GM21576 (cell line): ENCODE data around the gene IFT88.
"Not testable (repeated sequence)": the region's sequence is repeated elsewhere in the genome, so short reads cannot be mapped to it uniquely, and the experiment has no call there.

Experiments
- ATAC-seq: cut with Tn5 transposase; IDR thresholded peaks from one replicate; pipeline ENCODE4 v1.9.1; 2021; ENCODE audit warnings: mild to moderate bottlenecking, moderate library complexity; ENCODE audit not compliant: unreplicated experiment

The IFT88 gene

GRCh38 chr13:20623000-20623399, 56.0 kb downstream of the IFT88 start:
- ATAC-seq, result no peak

DNA sequence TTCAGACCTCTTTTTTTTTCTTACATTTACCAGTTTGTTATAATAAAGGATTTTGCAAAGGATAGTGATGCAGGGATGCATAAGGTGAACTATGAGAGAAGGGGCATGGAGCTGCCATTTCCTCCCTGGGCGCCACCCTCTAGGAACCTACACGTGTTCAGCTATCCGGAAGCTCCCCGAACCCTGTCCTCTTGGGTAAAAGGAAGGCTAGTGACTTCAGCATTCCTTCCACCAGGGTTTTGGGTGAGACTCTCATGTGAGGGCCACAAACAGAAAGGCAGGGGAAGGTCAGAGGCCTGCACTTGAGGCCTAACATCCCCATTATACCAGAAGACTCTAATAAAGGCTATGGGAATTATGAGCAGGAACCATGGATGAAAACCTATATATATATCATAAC, 57.3 kb downstream of the IFT88 start:
- no peak for ATAC-seq

DNA sequence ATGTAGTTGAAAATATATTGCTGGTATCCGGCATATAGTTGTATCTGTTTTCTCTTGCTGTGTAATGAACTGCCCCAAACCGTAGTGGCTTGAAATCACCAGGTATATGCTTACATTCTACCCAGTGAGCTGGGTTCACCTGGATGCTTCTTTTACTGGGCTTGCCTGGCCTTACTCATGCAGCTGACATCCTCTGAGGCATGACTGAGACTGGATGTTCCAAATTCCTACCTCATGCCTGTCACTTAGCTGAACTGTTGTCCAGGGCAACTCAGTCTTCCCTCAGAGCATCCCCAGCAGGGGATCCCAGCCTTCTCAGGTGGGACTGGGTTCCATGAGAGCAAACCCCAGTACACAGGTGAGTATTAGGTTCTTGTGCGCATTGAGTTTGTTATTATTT, 66.8 kb downstream of the IFT88 start:
- no peak for ATAC-seq

DNA sequence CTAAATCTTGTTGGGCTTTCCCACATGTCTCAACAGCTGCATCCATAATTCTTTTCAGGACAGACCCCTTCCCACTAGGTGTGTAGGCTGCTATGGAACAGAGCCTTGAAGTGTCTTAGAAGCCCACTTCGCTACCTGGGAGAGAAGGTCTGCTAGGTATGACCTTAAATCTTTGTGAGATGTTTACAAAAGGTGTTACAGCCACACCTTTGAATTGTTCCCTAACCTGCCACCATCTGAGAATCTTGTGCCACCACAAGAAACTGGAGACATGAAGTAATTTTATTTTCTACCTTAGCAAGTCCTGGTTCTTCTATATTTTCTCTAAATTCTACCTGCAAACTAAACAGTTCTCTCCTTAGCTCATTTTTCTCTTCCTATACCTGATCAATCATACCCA, 69.1 kb downstream of the IFT88 start:
- ATAC-seq, result no peak

DNA sequence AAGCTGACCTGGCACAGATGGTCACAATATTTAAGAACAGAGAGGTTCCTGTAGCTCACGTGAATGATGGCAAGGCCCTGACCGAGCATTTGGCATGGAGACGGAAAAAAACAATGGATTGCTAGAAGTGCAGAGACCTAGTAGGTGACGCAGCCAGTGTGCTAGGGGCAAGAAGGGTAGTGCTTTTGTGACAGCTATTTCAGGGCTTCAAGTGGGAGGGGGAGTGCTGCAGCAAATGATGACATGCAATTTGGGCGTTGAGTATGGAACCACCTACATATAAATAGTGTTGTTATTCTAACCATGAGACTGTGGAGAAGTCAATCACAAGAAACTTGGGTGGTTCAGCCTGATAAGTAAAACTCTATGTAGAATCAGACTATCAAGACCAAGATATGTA, 70.9 kb downstream of the IFT88 start:
- no peak for ATAC-seq

GRCh38 chr13:20647758-20648157, 80.8 kb downstream of the IFT88 start:
- no peak for ATAC-seq

DNA sequence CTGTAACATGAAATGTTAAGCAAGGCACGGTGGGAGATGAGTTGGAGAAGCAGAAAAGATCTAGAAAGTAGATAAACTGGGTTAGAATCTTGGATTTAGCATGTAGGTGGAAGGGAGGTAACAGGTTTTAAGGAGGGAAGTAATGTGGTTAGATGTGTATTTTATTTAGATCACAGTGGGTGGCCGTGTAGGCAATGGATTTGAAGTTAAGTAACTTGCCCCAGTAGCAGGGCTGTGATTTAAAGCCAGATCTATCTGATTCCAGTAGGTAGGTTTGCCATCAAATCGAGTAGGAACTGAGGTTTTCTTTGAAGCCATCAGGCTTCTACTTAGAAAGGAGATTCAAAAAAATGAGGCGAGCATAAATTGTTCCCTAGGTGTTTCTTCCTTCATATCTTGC, 86.0 kb downstream of the IFT88 start:
- ATAC-seq, result no peak

- no peak for ATAC-seq
These were observed 87.2 kb downstream of the IFT88 start for GRCh38 chr13:20654156-20654555.

DNA sequence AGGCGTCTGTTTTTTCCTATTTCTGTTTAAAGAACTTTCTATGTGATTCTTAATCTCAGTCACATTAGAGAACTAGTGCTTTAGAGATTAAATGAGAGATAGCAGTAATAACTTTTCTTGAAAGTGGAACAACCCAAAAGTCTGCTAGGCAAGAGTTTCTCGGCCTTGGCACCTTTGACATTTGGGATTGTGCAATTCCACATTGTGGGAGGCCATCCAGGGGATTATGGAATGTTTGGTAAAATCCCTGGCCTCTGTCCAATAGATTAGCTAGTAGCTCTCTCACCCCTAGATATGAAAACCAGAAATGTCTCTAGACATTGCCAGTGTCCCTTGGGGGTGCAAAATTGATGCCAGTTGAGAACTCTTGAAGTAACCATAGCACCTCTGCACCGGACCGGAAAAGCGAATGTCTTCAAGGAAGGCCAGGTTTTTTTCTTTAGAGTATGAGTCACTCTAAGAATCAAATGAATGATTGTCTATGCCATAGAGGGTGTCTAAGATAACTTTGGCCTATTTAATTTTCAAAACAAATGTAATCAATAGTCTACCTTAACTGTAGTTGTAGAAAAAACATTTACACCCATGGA, 91.6 kb downstream of the IFT88 start:
- no peak for ATAC-seq

DNA sequence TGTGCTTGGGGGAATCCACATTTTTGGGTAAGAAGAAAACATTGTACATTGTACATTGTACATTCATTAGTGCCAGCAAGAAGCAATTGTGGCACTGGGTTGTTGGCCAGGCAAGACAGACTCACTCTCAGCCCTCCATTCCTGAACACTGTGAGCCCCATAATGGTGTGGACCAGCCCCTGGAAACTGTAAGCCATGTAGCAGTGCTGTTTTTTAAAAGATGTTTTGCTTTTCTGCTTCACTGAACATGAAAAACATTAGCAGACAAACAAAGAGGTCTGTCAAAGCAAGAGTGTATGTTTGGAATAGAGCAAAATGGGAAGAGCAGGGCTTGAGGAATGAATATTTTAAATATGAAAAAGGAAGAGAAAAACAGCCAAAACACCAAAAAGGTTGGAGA, 97.4 kb downstream of the IFT88 start:
- no peak for ATAC-seq

DNA sequence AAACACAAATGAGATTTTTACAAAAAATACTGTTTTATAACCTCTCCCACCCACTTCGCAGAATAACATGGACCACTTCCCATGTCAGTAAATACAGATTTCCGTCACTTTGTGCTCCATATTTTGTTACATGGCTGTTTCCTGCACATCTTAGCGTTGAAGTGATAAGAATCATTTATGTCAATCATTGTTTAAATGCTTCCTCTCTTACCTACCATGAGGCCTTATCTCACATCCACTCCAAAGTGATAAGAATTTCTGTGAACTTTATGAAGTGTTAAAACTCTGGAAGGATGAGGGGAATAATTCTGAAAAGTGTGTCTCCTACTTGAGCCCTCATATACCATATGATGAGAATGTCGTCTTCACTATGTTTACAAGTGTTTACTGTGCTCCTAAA, 100.0 kb downstream of the IFT88 start:
- no peak for ATAC-seq

DNA sequence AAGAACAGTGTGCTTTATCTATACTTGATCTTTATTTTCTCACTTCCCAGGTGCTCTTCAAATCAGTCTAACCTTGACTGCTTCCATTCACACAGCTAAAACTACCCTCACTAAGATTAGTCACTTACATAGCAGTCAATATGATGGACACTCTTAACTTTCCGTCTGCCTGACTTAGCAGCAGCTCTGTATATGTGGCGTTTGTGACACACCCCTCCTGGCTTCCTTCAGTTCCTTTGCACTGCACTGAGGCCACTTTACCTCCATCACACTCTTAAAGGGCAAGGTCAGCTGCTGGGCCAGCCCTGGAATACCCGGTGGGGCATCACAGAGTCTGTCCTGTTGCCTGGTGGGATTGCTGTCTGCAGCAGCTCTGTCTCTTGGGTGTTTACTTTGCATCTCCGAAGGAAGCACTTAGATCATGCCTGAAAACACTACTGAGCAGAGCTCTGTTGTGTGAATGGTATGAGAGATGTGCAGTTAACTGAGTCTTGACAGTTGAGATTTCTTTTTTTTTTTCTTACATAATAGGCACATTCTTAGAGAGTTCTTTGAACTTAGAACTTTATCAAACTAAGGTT, 101.0 kb downstream of the IFT88 start:
- ATAC-seq, result no peak

DNA sequence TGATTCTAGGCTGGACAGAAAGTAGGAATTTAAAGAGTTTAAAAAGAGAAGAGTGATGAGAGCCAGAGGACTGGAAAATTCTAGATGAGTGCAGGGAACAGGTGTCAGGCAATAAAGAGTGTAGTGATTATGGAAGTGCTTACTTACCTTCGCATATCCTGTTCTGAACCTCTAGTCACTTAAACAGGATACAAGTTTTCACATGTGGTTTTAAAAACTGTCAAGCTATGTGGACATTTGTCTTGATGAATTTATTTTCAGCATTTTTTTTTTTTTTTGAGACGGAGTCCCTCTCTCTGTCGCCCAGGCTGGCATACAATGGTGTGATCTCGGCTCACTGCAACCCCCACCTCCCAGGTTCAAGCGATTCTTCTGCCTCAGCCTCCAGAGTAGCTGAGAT, 102.2 kb downstream of the IFT88 start:
- no peak for ATAC-seq

DNA sequence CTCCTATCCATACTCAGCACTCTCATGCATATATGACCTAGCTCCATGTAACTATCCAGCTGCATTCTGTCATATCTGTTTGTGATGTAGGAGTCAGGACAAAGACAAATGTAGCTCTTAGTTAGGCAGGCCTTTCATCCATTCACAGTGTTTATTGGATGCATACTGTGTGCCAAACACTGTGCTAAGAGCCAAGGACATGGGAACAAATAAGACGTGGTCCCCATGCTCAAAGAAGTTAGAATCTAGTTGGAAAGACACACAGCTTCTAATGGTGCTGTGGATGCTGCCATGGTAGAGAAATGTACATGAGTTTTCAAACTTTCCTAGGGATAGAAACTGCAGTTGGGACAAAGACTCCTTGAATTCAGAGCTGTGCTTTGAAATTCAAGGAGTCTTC, 104.8 kb downstream of the IFT88 start:
- ATAC-seq, result no peak

DNA sequence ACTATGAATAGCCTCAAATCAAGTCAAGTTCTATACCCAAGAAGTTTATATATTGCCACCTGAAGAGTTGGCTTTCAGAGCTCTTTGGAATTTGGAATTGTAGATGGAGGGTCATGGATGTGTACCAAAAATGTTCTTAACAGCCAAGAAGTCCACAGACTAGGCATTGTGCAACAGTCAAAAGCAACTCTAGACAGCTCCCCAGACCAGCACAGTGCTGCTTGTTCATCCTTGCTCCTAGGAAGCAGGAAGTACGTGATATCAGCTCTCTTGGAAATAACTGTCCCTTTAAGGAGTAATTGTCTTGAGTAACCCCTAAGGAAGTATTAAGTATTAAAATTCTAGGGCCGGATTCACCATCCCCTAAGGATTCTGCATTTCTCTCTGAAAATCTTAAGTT, 105.8 kb downstream of the IFT88 start:
- ATAC-seq, result no peak

- ATAC-seq, result no peak
These were observed 106.8 kb downstream of the IFT88 start for GRCh38 chr13:20673715-20674114.

DNA sequence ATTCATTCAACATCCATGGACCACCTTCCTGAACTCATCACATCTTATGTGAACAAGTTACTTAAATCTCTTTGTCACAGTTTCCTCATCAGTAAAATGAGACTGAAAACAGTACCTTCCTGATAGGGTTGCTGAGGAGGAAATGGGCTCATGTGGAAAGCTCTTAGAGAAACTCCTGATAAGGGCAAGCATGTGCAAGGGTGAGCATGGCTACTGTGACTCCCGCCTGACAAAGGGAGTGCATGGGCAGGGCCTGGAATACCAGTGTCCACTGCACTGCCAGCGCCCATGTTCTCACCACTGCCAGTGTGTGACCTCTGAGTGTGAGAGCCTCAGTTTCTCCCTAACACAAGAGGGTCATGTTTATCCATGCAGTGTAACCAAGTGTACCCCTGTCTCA, 109.3 kb downstream of the IFT88 start:
- ATAC-seq, result no peak

DNA sequence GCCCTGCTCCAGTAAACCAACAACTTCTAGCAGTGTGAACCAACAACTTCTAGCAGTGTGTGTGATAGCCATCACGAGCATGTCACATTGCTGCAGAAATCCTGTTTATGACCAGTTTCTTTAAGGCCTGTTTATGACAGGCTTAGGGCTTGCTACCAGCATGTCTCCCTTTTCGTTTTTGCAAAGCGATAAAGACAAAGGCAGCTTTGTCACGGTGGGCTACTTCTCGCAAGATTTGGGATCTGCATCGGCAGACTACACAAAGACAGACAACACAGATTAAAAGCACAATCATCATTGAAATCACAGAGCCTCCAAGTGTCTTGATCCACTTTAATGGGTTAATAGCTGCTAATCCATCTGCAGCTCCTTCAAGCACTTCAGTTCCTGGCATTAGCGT, 111.6 kb downstream of the IFT88 start:
- ATAC-seq, result not testable (repeated sequence)

DNA sequence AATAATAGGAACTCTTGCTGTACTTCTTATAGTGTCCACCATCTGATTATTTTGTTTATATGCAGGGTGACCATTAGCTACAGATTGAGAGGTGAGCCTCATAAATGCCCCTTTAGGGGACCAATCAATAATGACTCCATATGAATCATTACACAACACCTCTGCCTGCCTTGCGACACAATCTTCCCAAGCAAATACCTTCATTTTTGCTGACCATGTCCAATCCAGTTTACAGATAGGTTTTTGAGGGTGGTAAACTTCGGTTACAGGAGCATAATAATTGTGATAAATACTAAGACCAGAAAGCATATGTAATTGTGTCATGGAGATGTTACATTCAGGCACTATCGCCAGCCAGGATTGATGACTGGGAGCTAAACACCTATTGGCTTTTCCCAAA, 112.9 kb downstream of the IFT88 start:
- ATAC-seq, result no peak

GRCh38 chr13:20680416-20681080, 113.6 kb downstream of the IFT88 start:
- no peak for ATAC-seq

DNA sequence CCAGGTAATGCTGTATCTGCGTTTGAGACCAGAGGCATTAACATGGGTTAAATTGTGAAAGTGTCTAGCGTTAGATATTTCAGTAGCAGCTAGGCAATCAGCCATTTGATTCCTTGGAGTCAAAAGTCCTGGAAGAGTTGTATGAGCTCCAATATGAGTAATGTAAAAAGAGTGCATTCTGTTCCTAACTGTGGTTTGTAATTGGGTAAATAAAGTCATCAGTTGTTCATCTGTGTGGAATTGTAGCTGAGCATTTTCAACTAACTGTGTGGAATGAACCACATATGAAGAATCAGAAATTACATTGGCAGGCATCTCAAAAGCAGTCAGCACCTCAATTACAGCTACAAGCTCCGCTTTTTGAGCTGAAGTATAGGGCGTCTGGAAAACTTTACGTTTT, 114.5 kb downstream of the IFT88 start:
- not testable (repeated sequence) for ATAC-seq

GRCh38 chr13:20682061-20682460, 115.1 kb downstream of the IFT88 start:
- ATAC-seq, result no peak

DNA sequence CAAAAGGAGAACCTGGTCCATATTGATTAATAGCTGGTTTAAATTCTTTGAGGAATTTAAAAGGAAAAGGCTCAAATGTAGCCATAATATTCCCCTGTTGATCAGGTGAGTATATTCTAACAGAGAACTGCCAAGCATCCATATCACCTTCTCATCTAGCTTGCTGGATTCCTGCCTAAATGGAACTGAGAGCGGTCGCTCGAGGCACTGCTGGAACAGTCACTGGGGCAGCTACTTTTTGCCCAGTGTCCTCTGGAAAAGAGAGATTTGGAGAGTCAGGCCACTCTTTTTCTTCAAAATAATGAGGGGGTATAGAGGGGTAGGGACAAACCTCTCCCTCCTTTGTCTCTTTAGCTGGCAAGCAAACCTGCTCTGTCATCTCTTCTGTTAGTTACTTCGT, 117.1 kb downstream of the IFT88 start:
- ATAC-seq, result no peak
